SK-N-MC (cell line): Measurements from ENCODE around the gene KMT2C.
"Not testable (repeated sequence)": the region's sequence is repeated elsewhere in the genome, so short reads cannot be mapped to it uniquely, and the experiment has no call there.

Experiments
- DNase-seq: peaks from one replicate; pipeline ENCODE4 v3.0.0-alpha.2; 2011; ENCODE audit warnings: low read depth, low spot score
- H3K27ac ChIP-seq: fragments of 200-600 bp; sonication (generic); 2 replicates; pipeline ENCODE4 v1.5.1; 2016; ENCODE audit warnings: mixed run types
- H3K36me3 ChIP-seq: fragments of 200-600 bp; sonication (generic); 2 replicates; pipeline ENCODE4 v1.6.1; 2017; ENCODE audit warnings: antibody characterized with exemption, low read length, mixed read lengths; ENCODE audit not compliant: insufficient read depth
- H3K4me3 ChIP-seq: fragments of 200-600 bp; sonication (generic); 2 replicates; pipeline ENCODE4 v1.5.1; 2016
- H3K9ac ChIP-seq: fragments of 200-600 bp; sonication (generic); 2 replicates; pipeline ENCODE4 v1.8.0; 2017; ENCODE audit warnings: mixed run types, mixed read lengths; ENCODE audit not compliant: insufficient read length
- H3K9me3 ChIP-seq: fragments of 200-600 bp; sonication (generic); 2 replicates; pipeline ENCODE4 v1.6.1; 2017; ENCODE audit warnings: low read depth, mild to moderate bottlenecking, antibody characterized with exemption, low read length, moderate library complexity, mixed read lengths
- EZH2 ChIP-seq: fragments of 200-600 bp; sonication (generic); IDR thresholded peaks from one replicate; pipeline ENCODE4 v1.6.1; 2017; ENCODE audit warnings: antibody characterized with exemption
- FOXP2 ChIP-seq: optimal IDR thresholded peaks from 2 replicates; pipeline ENCODE3; 2011; ENCODE audit warnings: mild to moderate bottlenecking, moderate library complexity; ENCODE audit not compliant: insufficient read depth; ENCODE audit errors: extremely low read length, control extremely low read depth
- POLR2AphosphoS5 ChIP-seq: IDR thresholded peaks from 2 replicates; pipeline ENCODE4 v1.6.1; 2012; ENCODE audit warnings: mild to moderate bottlenecking, low read depth, low read length, borderline replicate concordance

KMT2C gene

DNA sequence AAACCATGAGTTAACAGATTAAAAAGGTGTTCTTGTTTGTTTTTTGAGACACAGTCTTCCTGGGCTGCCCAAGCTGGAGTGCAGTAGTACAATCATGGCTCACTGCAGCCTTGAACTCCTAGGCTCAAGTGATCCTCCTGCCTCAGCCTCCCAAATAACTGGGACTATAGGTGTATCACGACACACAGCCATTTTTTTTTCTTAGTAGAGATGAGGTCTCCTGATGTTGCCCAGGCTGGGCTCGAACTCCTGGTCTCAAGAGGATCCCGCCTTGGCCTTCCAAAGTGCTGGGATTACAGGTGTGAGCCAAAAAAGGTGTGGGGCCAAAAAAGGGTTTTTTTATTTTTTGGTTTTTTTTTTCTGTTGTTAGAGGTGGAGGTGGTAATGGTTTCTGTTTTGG lies 29.3 kb downstream of the KMT2C start:
- H3K36me3 ChIP-seq: no peaks in the 10 kb centered on the region
- H3K9me3 ChIP-seq: no peaks in the 10 kb centered on the region
- no peak overlapping the region for H3K9ac ChIP-seq
- TF ChIP-seq EZH2: no peak
- TF ChIP-seq FOXP2: no peak
- TF ChIP-seq POLR2AphosphoS5: no peak
- H3K27ac ChIP-seq: no peak overlapping the region
- no peak for DNase-seq
- no peak overlapping the region for H3K4me3 ChIP-seq

DNA sequence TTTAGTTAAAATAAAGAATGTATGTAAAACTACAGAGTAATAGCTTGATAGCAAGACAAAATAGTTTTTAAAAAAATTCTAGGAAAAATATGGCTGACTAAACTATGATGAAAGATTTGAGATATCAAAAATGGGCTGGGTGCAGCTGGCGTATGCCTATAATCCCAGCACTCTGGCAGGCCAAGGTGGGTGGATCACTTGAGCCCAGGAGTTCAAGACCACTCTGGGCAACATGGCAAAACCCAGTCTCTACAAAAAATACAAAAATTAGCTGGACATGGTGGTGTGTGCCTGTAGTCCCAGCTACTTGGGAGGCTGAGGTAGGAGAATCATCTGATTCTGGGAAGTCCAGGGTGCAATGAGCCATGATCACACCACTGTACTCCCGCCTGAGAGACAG lies 29.8 kb downstream of the KMT2C start:
- H3K9me3 ChIP-seq, DNase-seq: not testable (repeated sequence)

DNA sequence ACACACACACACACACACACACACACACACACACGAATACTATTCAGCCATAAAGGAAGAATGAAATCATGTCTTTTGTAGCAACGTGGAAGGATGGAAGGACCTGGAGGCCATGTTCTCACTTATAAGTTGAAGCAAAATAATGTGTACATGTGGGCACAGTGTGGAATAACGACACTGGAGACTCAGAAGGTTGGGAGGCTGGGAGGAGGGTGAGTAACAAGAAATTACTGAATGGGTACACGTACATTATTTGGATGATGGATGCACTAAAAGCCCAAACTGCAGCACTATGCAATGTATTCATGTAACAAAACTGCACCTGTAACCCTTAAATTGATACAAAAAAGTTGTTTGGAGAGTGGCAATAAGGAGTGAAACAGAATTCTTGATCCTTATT lies 32.1 kb downstream of the KMT2C start:
- H3K27ac ChIP-seq: no peak overlapping the region
- TF ChIP-seq POLR2AphosphoS5: no peak
- no peak for DNase-seq
- no peak overlapping the region for H3K4me3 ChIP-seq
- H3K9me3 ChIP-seq: no peaks in the 10 kb centered on the region
- H3K36me3 ChIP-seq: no peaks in the 10 kb centered on the region
- no peak overlapping the region for H3K9ac ChIP-seq

More for the DNA sequence above, 29.8 kb downstream of the KMT2C start:
- not testable (repeated sequence) for H3K9ac ChIP-seq, H3K4me3 ChIP-seq, H3K36me3 ChIP-seq, H3K27ac ChIP-seq

DNA sequence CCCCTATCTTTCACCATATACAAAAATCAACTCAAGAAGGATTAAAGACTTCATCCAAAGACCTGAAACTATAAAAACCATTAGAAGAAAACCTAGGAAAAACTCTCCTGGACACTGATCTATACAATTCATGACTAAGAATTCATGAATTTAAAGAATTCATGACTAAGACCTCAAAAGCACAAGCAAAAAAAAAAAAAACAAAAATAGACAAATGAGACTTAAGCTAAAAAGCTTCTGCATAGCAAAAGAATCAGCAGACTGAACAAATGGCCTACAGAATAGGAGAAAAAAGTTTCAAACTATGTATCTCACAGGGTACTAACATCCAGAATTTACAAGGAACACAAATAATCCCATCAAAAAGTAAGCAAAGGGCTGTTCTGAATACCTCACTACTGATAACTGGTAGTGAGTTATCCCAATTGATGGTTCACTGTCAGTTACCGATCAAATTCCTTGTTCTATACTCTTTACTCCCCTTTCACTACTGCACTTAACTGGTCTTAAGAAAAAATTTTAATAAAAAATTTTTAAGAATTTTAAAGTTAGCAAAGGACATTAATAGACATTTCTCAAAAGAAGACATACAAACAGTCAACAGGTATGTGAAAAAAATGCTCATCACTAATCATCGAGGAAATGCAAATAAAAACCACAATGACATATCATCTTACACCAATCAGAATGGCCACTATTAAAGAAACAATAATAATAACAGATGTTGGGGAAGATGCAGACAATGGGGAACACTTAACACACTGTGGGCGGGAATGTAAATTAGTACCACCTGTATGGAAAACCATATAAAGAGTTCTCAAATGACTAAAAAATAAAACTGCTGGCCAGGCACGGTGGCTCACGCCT lies 33.2 kb downstream of the KMT2C start:
- no peak overlapping the region for H3K4me3 ChIP-seq
- H3K27ac ChIP-seq: no peak overlapping the region
- no peaks in the 10 kb centered on the region for H3K36me3 ChIP-seq
- DNase-seq: no peak
- no peaks in the 10 kb centered on the region for H3K9me3 ChIP-seq
- no peak for TF ChIP-seq POLR2AphosphoS5
- no peak for TF ChIP-seq FOXP2
- TF ChIP-seq EZH2: no peak
- no peak overlapping the region for H3K9ac ChIP-seq

DNA sequence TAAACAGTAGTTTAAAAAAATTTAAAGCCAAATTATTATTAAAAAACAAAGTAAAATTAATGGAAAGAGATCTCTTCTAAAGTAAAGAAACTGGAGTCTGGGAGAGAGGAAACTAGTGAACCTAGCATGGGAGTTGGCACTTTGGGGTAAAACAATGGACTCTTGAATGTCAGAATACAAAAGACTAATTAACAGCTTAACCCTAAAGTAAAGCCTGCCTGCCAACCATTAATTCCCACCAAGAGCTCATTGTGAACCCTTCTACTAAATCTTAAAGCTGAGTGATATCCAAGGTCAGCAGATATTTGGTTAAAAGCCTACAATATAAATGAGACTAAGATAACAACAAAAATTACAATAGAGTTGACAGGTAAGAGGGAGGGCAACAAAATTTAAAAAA lies 36.5 kb downstream of the KMT2C start:
- no peak for DNase-seq
- no peaks in the 10 kb centered on the region for H3K36me3 ChIP-seq
- no peak overlapping the region for H3K4me3 ChIP-seq
- H3K27ac ChIP-seq: no peak overlapping the region
- TF ChIP-seq EZH2 (no peak), FOXP2 (no peak), POLR2AphosphoS5 (no peak)
- H3K9ac ChIP-seq: no peak overlapping the region
- no peaks in the 10 kb centered on the region for H3K9me3 ChIP-seq

DNA sequence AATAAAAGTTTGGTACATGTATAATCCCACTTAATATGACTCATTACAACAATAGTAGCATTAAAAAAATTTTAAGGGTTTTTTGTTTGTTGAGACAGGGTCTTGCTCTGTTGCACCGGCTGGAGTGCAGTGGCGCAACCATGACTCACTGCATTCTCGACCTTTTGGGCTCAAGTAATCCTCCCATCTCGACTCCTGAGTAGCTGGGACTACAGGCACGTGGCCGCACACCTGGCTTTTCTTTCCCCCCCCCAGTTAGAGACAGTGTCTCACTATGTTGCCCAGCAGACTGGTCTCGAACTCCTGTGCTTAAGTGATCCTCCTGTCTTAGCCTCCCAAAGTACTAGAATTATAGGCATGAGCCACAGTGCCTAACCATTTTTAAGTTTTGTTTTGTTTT lies 40.7 kb downstream of the KMT2C start:
- H3K4me3 ChIP-seq: no peak overlapping the region
- H3K27ac ChIP-seq: no peak overlapping the region
- H3K9me3 ChIP-seq: no peaks in the 10 kb centered on the region
- no peak overlapping the region for H3K9ac ChIP-seq
- no peaks in the 10 kb centered on the region for H3K36me3 ChIP-seq
- no peak for TF ChIP-seq POLR2AphosphoS5
- TF ChIP-seq EZH2: no peak
- no peak for TF ChIP-seq FOXP2
- no peak for DNase-seq

DNA sequence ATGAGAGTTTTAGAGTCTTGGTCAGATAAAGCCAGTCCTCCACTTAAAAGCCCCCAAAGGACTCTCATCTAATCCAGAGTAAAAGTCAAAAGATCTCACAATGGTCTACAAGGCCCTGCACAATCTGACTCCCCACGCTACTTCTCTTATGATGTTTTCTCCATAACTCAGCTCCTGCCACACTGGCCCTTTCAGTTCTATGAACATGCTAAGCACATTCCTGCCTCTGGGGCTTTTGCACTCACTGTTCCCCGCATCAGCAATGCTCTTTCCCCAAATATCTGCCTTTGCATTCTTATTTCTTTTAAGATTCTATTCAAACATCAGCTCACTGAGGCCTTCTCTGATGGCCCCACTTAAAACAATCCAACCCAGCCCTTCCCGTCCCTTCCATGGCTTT lies 41.6 kb downstream of the KMT2C start:
- H3K36me3 ChIP-seq, H3K9me3 ChIP-seq, H3K9ac ChIP-seq, H3K4me3 ChIP-seq: not testable (repeated sequence)
- peak overlapping the region; percentile 71 for H3K27ac ChIP-seq
- peak; percentile 35 for DNase-seq

DNA sequence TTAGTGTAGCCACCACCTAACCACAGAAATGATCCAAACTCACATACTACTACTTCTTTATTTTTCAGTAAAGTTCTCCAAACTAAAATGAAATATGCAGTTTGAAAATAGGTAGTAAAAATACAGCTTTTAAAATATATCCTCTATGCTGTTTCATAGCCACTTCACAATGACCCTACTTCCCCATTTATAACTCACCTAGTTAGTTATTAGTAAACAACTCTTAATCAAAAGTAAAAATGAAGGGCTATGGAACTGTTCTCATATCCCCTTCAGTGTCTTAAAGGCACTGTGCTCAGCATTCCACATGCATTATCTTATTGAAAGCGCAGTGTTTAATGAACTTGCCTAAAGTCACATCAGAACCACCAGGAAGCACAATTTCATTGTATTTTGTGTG lies 43.5 kb downstream of the KMT2C start:
- Histone ChIP-seq H3K36me3 (no peaks in the 10 kb centered on the region), H3K27ac (no peak overlapping the region), H3K9ac (no peak overlapping the region), H3K4me3 (no peak overlapping the region), H3K9me3 (no peaks in the 10 kb centered on the region)
- TF ChIP-seq POLR2AphosphoS5 (no peak), EZH2 (no peak), FOXP2 (no peak)
- no peak for DNase-seq

DNA sequence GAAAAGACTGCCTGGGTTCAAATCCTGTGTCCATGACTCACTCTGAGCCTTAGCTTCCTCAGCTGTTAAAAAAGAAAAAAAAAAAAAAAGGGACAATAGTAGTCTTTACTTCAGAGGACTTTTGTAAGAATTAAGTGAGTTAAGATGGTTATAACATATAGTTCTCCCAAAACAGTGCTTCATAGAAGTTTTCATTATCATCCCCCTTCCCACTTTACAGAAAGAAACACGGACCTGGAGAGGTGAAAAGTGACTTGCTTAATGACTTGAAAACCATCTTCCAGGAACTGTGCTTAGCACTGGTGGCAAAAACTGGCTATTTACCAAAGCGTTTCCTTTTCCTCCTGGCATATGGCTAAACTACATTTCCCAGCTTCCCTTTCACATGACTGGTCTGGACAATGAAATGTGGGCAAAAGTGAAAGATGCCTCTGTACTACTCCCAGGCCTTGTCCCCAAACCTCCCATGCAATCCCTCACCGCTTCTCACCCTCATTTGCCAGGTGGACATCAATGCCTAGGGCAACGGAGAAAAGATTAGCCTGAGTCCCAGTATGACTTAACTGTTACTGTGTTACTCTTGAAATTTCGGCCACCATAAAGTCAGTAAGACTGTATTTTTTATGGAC lies 49.6 kb downstream of the KMT2C start:
- not testable (repeated sequence) for DNase-seq, H3K9ac ChIP-seq, H3K4me3 ChIP-seq

DNA sequence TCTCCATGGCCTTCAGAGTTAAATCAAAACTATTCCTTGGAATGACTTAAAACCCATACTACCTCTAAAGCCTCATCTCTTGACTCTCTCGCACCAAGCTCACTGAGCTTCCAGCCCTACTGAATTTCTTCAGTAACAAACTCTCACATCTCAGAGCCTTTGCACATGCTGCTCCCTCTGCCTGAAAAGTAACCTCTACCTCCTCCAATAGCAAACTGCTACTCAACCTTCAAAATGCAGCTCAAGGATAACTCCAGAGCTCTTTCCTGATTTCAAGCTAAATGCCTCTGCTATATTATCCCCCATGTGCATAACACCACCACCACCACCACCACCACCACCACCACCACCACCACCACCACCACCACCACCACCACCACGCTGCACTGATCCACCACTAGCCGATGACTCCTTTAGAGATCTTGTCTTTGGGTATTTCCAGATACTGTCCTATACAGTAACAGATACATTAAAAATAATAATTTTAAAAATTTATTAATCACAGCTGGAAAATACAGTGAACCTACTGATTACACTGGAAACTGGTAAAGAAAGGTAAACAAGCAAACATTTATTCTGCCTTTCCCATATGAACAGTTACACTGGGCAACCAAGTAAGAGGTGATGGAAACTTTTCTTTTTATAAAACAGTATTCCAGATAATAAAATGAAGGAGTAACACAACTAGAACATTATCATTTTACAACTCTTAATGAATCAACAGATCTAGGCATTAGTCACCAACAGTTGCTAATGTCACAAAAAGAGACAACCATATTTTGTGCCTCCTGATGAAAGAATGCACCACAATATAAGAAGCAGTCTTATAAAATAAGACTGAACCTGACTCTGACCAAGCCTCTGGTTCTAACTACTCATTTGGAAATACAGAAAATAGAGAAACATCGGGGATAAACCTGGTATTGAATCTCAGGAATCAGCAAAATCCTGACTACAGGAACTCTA lies 51.3 kb downstream of the KMT2C start:
- not testable (repeated sequence) for H3K36me3 ChIP-seq, H3K9me3 ChIP-seq, DNase-seq, H3K27ac ChIP-seq, H3K4me3 ChIP-seq, H3K9ac ChIP-seq

More for the DNA sequence above, 49.6 kb downstream of the KMT2C start:
- not testable (repeated sequence) for H3K9me3 ChIP-seq, H3K36me3 ChIP-seq, H3K27ac ChIP-seq
